SIG-M5 (cell line): Measurements from ENCODE around the gene ERAP2.

ENCODE experiments used
- DNase-seq: peaks from one replicate; lab custom pipeline; 2025; lab: John Stamatoyannopoulos, UW

Gene ERAP2

GRCh38 chr5:96933764-96934707, 57.7 kb downstream of the ERAP2 start:
- no peak for DNase-seq

DNA sequence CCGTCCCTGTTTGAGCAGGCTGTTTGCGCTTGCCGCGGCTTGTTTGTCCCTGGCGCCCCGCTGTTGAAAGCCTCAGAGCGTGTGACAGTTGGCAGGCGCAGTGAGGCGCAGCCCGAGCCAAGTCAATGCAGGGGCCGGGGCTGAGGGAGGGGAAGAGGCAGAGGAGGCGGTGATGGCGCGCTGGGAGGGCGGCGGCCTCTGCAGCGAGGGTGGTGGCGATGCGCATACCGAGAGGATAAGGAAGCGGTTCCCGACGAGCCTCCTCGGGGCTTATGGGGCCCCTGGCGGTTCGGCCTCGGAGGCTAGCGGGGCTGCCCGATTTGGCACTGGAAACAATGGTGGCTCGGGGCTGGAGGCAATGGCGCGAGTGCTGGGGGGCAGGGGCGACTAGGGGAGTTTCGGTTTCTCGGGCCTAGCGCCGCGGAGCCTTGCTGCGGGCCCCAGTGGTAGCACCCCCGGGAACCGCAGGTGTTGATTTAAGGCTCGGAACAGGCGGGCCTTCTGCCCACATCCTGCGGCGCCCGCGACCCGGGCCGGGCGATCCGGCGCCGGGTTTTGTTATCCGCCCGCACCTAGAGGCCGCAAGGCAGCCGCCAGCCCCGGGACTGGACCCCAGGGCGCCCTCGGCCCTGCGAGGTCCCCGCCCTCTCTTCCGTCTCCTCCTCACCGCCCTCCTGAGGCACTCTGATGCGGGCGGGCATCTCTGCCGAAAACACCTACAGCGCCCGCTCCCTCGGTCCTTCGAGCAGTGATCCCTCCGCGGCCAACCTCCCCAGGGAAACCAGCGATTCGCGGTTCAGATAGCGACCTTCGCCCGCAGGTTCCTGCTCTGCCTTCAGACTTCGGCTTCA, 58.6 kb downstream of the ERAP2 start:
- peak; percentile 86 for DNase-seq

- DNase-seq: peak; percentile 89
Observed at GRCh38 chr5:96935559-96936430, 59.5 kb downstream of the ERAP2 start, which contains the start of gene LNPEP. Gene LNPEP, plus strand, starts transcription at chr5:96936080. Its CDS starts 76 bp downstream, at chr5:96936156.

GRCh38 chr5:96936431-96937320, 60.4 kb downstream of the ERAP2 start:
- no peak for DNase-seq

DNA sequence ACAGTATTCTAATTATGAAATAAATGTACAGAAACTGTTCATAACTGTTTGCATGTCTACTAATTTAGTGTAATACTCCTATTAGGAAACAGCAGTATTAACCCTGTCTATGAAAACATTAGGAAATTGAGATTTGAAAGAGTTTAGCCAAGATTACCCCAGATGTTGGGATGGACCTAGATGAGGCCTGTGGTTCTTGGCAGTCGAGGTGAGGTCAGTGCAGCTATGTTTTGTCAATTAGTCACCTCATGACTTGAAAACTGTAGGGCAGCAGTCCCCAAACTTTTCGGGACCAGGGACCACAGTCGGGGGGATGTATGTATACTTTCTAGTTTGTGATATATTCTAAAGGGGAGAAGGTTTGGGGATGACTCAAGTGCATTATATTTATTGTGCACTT, 64.3 kb downstream of the ERAP2 start:
- DNase-seq: no peak

- DNase-seq: no peak
Observed at GRCh38 chr5:96941140-96941539, 64.8 kb downstream of the ERAP2 start.

DNA sequence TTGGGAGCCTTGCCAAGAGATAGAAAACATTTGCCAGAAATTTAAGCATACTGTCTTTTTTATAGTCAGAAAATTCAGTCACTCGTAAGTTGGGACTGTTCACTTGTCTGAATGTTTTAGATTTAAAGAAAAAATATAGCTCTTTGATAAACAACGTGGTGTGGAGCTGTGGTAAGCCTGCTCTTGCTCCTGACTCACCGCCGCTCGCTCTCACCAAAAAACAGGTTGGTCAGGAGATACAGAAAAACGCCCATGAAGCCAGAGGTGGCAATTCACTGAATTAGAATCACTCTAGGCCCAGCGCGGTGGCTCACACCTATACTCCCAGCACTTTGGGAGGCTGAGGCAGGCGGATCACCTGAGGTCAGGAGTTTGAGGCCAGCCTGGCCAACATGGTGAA, 65.8 kb downstream of the ERAP2 start:
- DNase-seq: no peak

DNA sequence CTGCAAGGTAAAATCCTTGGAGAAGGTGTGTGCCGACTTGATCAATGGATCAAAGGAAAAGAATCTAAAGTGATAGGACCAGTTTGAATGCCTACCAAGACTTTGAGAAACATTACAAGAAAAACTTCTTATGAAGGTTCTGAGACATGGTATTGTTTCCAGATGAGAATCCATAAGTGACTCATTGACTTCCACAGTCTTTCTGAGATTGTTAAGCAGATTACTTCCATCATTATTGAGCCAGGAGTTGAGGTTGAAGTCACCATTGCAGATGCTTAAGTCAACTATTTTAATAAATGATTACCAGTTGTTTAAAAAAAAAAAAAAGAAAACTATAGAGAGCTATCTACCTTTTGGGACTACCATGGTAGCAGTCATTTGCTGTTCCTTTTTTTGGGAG, 66.6 kb downstream of the ERAP2 start:
- DNase-seq: no peak

DNA sequence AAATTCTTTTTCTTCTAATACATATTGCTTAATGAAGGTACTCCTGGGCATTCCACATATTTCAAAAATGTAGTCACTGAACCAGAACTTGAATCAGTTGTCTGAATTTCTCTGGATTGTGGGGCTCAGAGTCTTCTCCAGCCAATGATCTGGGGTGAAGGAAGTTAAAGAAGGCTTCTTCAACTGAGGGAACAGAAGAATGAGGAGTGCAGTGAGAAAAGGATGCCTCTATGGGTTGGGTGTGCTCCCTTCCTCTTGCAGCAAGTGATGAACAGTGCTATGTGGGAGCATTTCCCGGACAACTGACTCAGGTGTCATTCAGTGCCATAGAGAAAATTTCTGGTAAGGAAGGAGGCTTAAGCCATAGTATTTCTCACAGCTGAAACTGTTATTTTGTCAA, 67.5 kb downstream of the ERAP2 start:
- DNase-seq: no peak

GRCh38 chr5:96945144-96945897, 69.0 kb downstream of the ERAP2 start:
- DNase-seq: no peak

DNA sequence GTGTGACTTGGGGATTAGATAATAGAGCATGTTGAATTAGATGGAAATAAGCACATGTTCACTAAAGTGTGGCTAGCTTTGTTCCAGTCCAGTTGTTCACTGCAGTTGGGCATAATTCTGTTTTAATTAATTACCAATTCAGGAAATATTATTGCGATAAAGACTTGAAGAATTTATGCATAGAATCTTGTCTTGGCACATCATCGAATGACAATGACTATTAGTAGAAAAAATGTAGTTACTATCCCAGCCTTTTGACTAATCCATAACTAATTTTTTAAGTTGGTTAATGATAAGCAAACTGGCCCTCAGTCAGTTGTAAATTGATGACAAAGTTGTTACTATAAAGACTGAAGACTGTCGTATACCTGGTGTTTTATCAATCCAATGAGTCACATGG, 70.1 kb downstream of the ERAP2 start:
- no peak for DNase-seq

- no peak for DNase-seq
Observed at GRCh38 chr5:96952118-96952750, 75.9 kb downstream of the ERAP2 start.

DNA sequence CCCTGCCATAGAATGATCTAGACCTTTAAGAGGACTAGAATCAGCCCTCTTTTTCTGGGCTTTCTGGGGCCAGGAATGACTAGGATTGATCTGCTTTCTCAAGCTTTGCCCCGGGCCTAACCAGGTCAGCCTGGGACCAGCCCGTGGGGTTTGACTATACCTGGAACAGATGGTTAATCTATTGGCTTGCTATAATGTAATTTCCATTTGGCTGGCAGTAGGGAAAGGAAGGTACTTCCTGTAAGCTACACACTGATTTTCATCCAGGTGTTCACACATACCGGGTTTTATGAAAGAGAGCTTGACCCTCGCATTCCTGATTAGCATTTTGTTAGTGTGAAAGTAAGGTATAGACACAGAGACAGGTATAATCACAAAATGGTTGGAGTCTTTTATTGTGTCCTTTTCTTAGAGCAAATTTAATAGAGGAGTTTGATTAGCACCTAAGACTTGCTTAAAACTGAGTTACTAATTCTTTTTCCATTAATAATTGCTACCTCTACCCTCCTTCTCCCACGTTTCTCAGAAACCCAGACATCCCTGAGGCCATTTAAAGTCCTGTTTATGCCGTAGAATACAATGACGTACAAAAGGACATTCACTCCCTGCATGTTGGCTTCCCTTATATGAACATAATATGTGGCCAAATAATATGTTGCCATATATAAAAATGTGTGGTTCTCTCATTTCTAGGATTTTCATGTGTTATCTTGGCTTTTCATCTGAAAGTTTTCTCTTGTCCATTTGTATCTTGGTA, 76.9 kb downstream of the ERAP2 start:
- no peak for DNase-seq

DNA sequence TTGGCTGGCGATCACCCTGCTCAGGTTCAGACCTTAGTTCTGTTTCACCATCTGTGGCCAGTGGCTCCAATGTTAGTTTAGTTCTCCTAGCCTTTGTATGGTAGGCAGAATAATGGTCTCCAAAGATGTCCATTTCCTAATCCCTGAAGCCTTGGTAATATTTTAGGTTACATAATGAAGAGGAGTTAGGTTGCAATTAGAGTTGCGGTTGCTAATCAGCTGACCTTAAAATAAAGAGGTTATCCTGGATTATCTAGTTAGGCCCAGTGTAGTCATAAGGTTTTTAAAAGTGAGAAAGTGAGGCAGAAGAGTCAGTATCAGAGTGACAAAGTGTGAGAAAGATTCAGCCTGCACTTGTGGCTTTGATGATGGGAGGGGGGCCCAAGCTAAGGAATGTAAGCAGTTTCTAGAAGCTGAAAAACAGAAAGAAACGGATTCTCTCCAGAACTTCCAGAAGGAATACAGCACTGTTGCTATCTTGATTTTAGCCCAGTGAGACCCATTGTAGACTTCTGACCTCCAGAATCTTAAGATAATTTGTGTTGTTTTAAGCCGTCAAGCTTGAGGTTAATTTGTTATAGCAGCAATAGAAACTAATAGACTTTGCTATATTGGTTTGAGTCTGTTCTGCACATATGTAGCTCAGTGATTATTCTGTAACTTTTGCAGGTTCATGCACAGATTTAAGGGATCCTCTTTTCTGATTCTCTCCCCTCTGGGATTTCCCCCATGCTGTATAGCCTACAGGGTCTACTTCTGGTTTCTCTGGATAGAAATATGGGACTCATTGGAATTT, 81.2 kb downstream of the ERAP2 start:
- DNase-seq: no peak

DNA sequence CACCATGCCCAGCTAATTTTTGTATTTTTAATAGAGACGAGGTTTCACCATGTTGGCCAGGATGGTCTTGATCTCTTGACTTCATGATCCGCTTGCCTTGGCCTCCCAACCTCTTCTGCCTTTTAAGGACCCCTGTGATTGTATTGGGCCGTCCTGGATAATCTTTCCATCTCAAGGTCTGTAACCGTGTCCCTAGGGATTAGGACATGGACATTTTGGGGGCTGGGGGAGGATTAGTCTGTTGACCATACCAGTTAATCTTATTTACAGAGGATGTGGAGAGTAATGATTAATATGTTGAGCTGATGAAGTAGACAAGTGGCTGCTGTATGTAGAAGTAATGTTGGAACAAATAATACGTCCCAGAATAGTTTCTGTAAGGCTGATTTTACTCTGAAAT, 82.7 kb downstream of the ERAP2 start:
- DNase-seq: no peak

GRCh38 chr5:96961053-96961452, 84.8 kb downstream of the ERAP2 start:
- peak; percentile 79 for DNase-seq

GRCh38 chr5:96962540-96962991, 86.3 kb downstream of the ERAP2 start:
- DNase-seq: no peak

DNA sequence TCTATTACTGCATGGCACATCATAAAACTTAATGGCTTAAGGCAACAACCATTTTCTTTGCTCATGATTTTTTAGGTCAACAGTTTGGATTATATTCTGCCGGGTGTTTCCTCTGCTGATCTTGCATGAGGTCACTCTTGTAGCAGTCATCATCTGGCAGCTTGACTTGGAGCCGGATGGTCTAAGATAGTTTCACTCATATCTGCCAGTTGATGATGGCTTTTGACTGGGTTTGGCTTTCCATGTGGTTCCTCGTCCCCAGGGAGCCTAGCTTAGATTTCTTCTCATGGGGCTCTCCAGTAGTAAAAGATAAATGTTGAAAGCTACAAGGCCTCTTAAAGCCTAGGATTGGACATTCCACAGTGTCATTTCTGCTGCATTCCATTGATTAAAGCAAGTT, 87.0 kb downstream of the ERAP2 start:
- no peak for DNase-seq
